HG02973 (cell line): ENCODE data around the gene DPF1.
"Not testable (repeated sequence)": the region's sequence is repeated elsewhere in the genome, so short reads cannot be mapped to it uniquely, and the experiment has no call there.

Experiments
- ATAC-seq: cut with Tn5 transposase; IDR thresholded peaks from one replicate; pipeline ENCODE4 v1.9.1; 2021; ENCODE audit warnings: moderate library complexity; ENCODE audit not compliant: unreplicated experiment

The DPF1 gene

DNA sequence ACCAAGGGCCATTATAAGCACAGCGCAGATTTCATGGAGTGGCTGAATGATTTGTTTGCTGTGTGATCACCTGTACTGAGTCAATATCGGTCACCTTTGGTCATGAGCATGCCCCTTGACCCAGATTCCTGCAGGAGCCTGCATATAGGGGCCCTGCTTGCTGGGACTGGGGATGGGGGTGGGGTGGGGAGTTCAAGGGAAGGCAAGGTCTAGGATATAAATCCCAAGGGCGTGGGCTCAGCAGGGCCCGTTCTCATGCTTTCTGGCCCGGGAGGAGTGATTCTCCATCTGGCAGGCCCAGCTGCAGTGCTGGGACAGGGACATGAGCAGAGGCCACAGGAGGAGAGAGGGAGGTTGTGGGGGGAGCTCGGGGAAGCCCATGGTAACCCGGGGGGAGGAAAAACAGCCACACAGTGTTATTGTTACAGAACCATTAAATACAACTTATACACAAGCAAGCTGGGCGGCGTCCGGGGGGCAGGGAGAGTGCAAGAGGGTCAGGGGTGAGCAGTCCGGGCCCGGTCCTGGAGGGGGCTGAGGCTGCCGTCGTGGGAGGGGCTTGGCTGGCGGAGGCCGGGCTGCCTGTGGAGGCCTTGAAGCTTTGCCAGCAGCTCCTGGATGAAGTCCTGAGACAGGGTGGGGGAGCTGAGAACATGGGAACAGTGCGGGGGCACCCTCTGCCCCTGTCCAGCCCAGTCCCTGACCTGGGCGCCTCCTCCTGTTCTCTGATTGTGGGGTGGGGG, 27.0 kb upstream of the DPF1 start:
- no peak for ATAC-seq

DNA sequence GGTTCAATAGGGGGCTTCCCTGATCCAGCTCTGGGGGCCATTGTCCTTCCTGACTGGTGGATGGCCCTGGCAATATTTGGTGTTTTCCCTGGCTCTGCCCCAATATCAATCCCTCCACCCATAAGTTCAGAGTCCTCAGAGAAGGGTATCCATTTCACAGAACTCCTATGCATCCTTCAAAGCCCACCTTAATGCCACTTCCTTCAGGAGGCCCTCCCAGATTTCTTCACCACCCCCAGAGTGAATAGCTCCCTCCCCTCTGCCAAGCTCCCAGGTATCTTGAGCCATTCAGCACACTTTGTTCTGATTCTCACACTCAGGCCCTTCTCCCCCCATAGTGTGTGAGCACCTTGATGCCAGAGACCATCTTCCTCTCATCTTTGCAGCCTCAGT, 26.4 kb upstream of the DPF1 start:
- ATAC-seq = no peak

DNA sequence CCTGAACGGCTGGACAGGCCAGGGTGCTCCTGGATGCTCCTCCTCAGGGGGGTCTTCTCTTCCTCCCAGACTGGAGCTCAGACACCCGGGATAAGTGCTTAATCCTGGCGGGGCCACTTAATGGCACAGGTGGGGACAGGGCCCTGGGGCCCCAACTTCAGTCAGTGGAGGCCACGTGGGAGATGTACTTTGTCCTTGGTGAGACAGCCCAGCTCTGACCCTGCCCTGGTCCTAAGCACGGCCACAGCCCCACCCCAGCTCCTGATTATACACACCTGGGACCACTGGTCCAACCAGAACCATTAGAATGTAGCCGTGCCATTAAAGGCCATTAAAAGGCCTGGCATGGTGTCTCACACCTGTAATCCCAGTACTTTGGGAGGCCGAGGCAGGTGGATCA, 24.4 kb upstream of the DPF1 start:
- no peak for ATAC-seq

DNA sequence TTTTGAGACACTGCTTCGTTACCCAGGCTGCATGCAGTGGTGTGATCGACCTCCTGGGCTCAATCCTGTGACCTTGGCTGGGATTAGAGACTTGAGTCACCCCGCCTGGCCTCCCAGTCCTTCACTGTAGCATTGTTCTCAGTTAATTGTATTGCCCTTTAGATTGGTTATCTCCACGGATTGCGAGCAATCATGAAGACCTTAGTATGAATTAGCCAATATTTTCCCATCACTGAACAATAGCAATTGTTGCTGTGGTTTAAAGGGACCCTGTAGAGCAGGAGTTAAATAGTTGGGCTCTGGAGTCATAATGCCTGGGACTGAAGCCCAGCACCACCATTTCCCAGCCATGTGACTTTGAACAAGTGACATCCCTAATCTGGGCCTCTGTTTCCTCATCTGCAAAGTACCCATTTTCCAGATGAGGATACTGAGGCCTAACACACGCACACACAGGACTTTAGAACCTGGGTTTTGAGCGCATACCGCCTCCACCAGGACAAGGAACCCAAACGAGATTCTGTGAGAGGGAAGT, 23.8 kb upstream of the DPF1 start:
- ATAC-seq = no peak

DNA sequence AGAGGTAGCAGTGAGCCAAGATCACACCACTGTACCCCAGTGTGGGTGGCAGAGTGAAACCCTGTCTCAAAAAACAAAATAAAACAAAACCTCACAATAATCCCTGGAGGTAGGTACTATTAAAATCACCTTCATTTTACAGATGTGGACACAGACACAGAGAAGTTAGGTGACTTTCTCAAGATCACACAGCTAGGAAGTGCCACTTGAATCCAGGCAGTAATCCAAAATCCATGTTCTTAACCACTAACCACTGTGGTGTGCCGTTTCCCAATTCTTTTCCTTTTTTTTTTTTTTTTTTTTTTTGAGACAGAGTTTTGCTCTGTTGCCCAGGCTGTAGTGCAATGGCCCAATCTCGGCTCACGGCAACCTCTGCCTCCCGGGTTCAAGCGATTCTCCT, 23.1 kb upstream of the DPF1 start:
- no peak for ATAC-seq

DNA sequence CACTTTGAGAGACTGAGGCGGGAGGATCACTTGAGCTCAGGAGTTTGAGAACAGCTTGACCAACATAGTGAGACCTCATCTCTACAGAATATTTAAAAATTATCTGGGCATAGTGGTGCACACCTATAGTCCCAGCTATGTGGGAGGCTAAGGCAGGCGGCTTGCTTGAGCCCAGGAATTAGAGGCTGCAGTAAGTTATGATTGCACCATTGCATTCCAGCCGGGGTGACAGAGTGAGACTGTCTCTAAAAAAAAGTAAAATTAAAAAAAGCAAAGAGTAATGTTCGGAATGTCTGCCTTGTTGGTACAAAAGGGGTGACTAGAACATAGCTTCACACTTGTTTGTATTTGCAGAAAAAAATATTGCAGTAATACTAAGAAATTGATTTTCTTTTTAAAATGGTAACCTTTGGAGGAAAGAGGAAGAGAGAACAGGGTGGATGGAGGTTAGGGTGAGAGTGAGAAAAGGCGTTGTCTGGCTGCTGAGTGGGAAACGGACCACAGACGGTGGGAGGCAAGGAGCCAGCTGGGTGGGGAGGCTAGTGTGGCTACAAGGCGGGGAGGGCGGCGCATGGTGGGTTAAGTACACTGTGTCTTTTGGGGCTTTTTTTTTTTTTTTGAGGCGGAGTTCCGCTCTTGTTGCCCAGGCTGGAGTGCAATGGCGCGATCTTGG, 21.9 kb upstream of the DPF1 start:
- ATAC-seq = no peak

DNA sequence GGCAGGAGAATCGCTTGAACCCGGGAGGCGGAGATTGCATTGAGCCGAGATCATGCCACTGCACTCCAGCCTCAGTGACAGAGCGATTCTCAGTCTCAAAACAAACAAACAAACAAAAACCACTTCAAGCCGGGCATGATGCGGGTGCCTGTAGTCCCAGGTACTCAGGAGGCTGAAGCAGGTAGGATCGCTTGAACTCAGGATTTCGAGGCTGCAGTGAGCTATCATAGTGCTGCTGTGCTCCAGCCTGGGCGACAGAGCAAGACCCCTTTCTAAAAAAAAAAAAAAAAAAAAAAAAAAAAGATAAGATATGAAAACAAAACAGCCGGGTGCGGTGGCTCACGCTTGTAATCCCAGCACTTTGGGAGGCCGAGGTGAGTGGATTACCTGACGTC, 19.3 kb upstream of the DPF1 start:
- ATAC-seq = no peak

DNA sequence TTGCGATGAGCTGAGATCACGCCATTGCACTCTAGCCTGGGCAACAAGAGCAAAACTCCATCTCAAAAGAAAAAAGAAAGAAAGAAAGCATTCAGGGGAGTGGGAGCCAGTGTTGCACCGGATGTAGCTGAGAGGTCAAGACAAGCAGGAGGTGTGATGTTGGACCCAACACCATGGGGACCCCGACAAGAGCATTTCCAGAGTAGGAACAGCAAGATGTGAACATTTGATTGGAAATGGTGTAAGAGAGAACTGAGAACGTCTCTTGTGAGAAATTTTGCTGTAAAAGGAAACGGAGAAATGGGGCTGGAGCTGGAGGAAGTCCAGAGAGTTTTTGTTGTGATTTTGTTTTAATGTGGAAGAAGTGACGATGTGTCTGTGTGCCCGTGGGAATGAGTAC, 15.8 kb upstream of the DPF1 start:
- ATAC-seq = no peak

DNA sequence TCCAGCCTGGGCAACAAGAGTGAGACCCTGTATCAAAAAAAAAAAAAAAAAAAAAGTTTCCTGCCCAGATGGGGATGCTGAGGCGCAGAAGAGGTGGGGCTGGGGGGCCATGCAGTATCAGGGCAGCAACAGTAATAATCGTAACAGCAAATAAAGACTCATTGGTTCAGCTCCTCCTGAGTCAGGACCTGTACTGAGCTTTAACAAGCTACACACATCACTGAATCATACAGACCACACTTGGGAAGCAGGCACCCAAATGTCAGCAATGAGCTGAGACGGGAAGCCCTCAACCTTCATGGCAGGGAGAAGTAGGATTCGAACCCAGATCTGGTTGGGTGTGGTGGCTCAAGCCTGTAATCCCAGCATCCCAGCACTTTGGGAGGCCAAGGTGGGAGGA, 10.6 kb upstream of the DPF1 start:
- ATAC-seq = no peak

DNA sequence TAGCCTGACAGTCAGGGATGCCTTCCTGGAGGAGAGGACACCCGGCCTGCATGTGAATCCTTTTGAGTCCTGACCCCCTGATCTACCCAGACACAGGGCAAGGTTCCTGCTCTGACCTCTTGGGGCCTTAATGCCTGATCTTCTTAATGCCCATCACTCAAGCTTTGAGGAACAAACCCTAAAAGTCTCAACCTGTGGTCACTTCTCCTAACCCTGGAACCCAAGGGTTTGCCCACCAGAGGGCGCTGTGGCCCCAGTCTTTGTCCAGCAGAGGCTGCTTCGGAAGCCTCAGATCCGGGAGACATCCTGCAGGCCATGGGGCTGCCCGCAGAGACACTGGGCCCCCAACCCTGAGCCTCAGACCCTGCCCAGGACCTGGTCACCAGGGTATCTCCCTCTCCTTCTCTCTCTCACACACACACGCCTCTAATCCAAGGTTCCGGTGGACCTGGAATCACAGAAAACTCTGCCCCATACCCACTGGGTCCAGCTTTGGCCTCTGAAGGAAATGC, 9.8 kb upstream of the DPF1 start:
- no peak for ATAC-seq

DNA sequence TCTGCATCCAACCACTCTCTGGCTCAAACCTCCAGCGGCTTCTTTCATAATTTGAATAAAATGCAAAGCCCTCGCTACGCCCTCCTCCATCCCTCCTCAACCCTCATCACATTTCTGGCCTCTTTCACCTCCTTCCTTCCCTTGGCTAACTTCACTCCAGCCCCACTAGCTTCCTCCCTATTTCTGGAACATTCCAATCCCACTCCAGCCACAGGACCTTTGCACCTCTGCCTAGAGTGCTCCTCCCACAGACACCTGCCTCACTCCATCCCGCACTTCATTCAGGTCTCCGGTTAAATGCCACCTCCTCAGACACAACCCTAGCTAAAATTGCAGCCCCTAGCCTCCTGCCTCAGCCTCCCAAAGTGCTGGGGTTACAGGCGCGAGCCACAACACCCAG, 7.9 kb upstream of the DPF1 start:
- no peak for ATAC-seq

DNA sequence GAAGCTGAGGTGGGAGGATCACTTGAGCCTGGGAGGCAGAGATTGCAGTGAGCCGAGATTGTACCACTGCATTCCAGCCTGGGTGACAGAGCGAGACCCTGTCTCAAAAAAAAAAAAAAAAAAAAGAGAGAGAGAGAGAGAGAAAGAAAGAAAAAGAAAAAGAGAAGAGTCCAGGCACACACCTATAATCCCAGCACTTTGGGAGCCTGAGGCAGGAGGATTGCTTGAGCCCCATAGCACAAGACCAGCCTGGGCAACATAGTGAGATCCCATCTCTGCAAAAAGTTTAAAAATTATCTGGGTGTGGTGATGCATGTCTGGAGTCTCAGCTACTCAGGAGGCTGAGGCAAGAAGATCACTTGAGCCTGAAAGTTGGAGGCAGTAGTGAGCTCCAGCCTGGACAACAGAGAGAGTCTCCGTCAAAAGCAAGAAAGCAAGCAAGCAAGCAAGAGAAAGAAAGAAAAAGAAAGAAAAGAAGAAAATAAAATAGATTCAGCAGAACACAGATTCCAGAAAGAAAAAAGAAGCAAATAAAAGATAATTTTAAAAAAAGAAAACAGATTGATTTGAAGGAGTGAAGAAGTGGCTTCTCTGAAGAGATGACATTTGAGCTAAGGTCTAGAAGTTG, 6.6 kb upstream of the DPF1 start:
- not testable (repeated sequence) for ATAC-seq

DNA sequence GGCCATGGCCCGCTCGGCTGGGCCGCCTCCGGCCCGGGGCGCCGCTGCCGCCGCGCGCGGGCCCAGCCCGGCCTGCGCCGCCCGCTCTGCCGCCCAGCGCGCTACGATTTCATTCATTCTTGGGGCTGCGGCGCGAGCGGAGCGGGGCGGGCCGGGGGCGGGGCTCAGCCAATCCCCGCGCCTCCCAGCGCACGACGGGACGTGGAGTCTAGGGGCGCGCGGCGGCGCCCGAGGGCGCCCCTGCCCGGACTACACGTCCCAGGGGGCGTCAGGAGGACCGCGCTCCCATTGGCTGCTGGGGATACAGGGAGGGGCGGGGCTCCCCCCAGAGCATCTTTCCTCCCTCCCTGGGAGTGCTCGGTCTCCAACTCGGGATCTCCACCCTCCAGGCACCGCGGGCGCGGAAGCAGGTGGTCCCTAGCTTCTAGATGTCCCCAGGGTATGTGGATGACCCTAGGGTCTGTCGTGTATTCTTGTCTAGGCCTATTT, 5.6 kb upstream of the DPF1 start:
- peak; percentile 55 for ATAC-seq

DNA sequence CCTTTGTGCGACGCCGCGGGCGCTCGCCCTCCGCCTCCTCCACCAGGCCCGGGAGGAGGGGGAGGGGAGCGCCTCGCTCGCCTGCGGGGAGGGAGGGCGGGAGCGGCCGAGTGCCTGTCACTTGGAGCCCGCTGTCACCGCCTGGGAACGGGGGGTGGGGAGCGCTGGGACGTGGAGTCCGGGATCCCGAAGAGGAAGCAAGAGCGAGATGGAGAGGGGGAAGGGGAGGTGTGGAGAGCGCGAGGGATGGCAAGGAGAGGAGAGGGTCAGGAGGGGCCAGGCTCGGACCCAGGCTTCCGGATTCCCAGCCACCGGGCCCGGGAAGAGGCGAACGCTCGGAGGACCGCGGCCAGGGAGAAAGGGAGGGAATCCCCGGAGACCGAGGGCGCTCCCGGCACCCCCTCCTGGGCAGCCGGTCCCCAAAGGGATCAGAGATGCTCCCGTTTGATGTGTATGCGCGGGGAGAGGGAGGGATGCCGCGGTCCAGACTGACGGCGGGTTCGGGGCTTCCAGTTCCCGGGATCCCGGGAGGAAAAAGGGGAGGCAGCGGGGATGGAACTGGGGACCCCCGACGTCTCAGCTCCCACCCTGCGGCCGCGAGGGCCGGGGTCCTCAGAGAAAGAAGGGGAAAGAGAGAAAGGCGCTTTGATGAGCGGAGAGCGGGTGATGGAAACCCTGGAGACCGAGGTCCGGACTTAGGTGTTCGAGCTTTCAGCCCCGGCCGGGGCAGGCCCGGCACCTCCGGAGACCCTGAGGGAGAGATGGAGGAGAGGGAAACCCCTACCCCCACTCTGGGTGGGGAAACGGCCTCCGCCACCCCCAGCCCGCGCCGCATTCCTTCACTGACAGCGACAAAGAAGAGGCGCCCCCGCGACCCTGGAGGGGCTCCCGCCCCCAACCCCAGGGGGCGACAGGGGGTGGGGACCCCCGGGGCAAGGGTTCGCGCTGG, 4.7 kb upstream of the DPF1 start:
- ATAC-seq = no peak

DNA sequence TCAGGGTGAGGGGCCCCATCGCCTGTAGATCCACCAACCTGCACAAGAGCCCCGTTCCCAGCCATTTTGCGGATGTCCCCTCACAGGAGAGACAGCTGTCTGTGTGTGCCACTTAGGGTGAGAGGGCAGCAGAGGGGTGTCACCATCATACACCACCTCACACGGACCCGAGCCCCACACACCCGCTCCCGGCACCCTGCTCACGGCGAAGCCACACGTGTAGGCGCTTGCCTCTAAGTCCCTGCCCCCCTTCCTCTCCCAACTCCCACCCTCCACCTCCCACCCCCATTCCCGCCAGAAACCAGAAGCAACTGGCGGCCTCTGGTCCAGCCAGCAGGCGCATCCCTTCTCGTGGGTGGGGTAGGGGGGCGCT, 4.0 kb upstream of the DPF1 start:
- no peak for ATAC-seq

DNA sequence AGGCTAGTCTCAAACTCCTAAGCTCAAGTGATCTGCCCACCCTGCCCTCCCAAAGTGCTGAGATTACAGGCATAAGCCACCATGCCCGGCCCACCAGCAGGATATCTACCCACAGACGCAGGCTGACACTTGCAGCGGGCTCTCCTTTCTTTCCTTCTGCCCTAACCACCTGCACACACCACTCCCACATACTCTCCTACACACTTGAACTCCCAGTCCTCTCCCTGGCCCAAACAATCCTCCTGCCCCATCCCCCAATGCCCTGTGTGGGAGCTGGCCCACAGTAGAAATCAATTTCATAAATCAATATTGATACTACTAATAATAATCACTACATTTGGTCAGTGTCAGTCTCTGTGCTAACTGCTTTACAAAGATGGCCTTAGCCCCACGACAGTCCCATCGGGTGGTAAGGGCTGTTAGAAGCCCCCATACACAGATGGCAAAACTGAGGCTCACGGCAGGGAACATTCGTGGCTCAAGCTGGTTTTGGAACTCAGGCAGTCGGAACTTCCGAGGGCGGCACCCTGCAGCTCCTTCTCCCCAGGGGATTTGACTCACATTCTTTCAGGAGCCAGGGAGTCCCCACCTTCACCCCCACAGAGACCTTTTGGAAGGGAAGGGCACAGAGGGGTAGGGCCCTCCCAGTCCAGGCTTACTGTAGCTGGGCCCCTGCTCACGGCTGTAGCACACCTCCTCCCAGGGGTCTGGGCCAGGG, 3.4 kb upstream of the DPF1 start:
- ATAC-seq = no peak

DNA sequence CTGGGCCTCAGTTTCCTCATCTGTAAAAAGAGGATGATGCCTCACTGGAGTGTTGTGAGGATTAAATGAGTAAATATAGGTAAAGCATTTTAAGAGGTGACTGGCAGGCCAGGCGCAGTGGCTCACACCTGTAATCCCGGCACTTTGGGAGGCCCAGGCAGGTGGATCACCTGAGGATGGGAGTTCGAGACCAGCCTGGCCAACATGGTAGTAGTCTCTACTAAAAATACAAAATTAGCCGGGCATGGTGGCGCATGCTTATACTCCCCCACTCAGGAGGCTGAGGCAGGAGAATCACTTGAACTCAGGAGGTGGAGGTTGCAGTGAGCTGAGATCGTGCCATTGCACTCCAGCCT, 819 bp upstream of the DPF1 start:
- not testable (repeated sequence) for ATAC-seq

DNA sequence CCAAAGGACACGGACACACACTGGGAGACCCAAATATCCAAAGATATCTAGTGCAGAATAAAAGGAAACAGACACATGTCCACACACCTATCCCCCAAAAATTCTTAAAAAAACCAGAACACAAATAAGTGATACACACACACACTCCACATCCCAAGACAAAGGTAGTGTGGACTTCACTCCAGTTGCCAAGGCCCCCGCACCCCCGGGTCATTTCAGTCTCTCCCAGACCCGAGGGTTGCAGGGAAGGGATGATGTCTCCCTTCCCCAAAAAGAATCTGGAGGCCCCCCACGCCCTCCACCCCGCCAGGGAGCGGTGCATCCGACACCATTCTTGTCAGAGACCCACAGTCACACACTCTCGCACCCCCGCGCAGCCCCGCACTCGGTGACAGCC, 407 bp downstream of the DPF1 start:
- ATAC-seq = no peak

DNA sequence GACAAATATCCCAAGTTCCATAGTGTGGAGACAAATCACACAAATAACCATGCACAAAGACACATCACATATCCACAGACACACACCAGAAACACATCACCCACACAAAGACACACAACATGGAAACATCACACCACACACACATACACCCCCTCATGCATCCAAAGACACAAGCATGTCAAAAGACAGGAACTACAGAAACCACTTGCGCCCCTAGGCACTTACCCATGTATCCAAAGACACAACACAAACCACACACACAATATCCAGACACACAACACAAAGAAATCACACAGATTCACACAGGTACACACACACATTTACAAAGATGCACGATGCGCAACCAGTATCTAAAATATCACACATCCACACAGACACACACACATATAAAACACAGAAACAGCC, 901 bp downstream of the DPF1 start:
- no peak for ATAC-seq
